NT2/D1 (cell line): ENCODE results near the gene SGTB.

Experiments used
- SUZ12 ChIP-seq: IDR thresholded peaks from 2 replicates; pipeline ENCODE4 v1.6.1; 2011; ENCODE audit not compliant: insufficient read length, insufficient read depth; ENCODE audit errors: extremely low read depth
- ZNF274 ChIP-seq: IDR thresholded peaks from 2 replicates; pipeline ENCODE4 v1.6.1; 2011; ENCODE audit warnings: mild to moderate bottlenecking, low read depth, low read length

- TF ChIP-seq SUZ12 (no peak), ZNF274 (no peak)
These were observed 14.1 kb upstream of the SGTB start for GRCh38 chr5:65736011-65736410.
